AG10803 (cell line): Measurements from ENCODE around the gene TRPM3.

Source experiments
- DNase-seq: peaks from one replicate; pipeline ENCODE4 v3.0.0; 2010; ENCODE audit warnings: low read depth
- H3K4me3 ChIP-seq: 2 replicates; pipeline ENCODE4 v1.5.1; 2011; ENCODE audit warnings: mild to moderate bottlenecking, low read length, control low read depth
- CTCF ChIP-seq: conservative IDR thresholded peaks from 2 replicates; pipeline ENCODE4 v1.5.1; 2011; ENCODE audit warnings: mild to moderate bottlenecking, low read length, control low read depth, inconsistent platforms

Gene TRPM3

GRCh38 chr9:71106992-71107391 is 14.4 kb downstream of the TRPM3 start:
- no peak overlapping the region for H3K4me3 ChIP-seq
- DNase-seq, result no peak
- no peak for TF ChIP-seq CTCF

GRCh38 chr9:71105192-71105591 is 16.2 kb downstream of the TRPM3 start:
- TF ChIP-seq CTCF, result no peak
- DNase-seq, result no peak
- H3K4me3 ChIP-seq, result no peak overlapping the region

- no peak for TF ChIP-seq CTCF
These were observed 22.6 kb downstream of the TRPM3 start for GRCh38 chr9:71098801-71099200.

GRCh38 chr9:71097671-71098070 is 23.8 kb downstream of the TRPM3 start:
- DNase-seq, result no peak
- H3K4me3 ChIP-seq, result no peak overlapping the region
- TF ChIP-seq CTCF, result no peak

More at GRCh38 chr9:71098801-71099200, 22.6 kb downstream of the TRPM3 start:
- H3K4me3 ChIP-seq, result no peak overlapping the region
- DNase-seq, result no peak

GRCh38 chr9:71096421-71097108 is 24.9 kb downstream of the TRPM3 start:
- no peak for DNase-seq
- no peak overlapping the region for H3K4me3 ChIP-seq
- TF ChIP-seq CTCF, result no peak

- no peak for TF ChIP-seq CTCF
- DNase-seq, result no peak
- H3K4me3 ChIP-seq, result no peak overlapping the region
These were observed 26.6 kb downstream of the TRPM3 start for GRCh38 chr9:71094708-71095251.

- TF ChIP-seq CTCF, result no peak
- no peak overlapping the region for H3K4me3 ChIP-seq
- no peak for DNase-seq
These were observed 30.5 kb downstream of the TRPM3 start for GRCh38 chr9:71090896-71091295.
